Measurements from ENCODE around the gene INHBA. TPM values are rescaled to one million over a fixed set of nuclear protein-coding genes. Genes with fewer than 3 reads are reported as not detected.

INHBA gene
- total RNA-seq, 1 experiment from 2014 or later: 1.7 TPM

GRCh38 chr7:41738806-41739205 is 35.9 kb upstream of the INHBA start:
- H3K18ac ChIP-seq (ENCODE audit: insufficient read length, low read depth, low read length): no peak overlapping the region
- Mint-ChIP-seq H3K9me3 (peaks cover 12 to 18% of the 10 kb centered on the region in 2 experiments), H3K27ac (no peak overlapping the region), H3K27me3 (ENCODE audit: low read depth) (no peaks in the 10 kb centered on the region; the same call in 1 of the 2 replicates), H3K4me1 (peaks cover 12 to 15% of the 10 kb centered on the region in 2 experiments), H3K4me3 (no peak overlapping the region), H3K36me3 (ENCODE audit: insufficient read depth in 1 of 3, low read depth in 3 of 3) (peaks cover 7 to 19% (median 11%) of the 10 kb centered on the region in 3 experiments)
- H3K79me2 ChIP-seq (ENCODE audit: insufficient read depth, low read length): no peaks in the 10 kb centered on the region
- no peak for TF ChIP-seq CTCF (conservative IDR thresholded peaks at IDR 0.05)
- no peak overlapping the region for H2AK5ac ChIP-seq (ENCODE audit: insufficient read length, low read length)
- no peak overlapping the region for H2BK120ac ChIP-seq (ENCODE audit: low read depth, low read length, poor library complexity, severe bottlenecking)
- no peaks in the 10 kb centered on the region for H4K20me1 ChIP-seq (ENCODE audit: control insufficient read depth, insufficient read depth, insufficient read length)
- no peak overlapping the region for H2BK20ac ChIP-seq (ENCODE audit: low read depth, low read length, poor library complexity, severe bottlenecking)
- DNase-seq: no peak
- H3K23me2 ChIP-seq (ENCODE audit: insufficient read length, low read depth, low read length, poor library complexity, severe bottlenecking): no peaks in the 10 kb centered on the region
- H2BK15ac ChIP-seq (ENCODE audit: low read depth, low read length): no peak overlapping the region
- H2BK5ac ChIP-seq (ENCODE audit: insufficient read length, low read length): no peak overlapping the region
- H3K4me2 ChIP-seq (ENCODE audit: insufficient read depth, insufficient read length, low read length): no peak overlapping the region
- H3K9ac ChIP-seq (ENCODE audit: extremely low read depth, insufficient read length, low read length): no peak overlapping the region
- no peak overlapping the region for H4K5ac ChIP-seq (ENCODE audit: insufficient read length, low read depth, low read length)
- no peak overlapping the region for H3K4ac ChIP-seq (ENCODE audit: low read depth, low read length)
- H3T11ph ChIP-seq (ENCODE audit: low read length): no peak overlapping the region
- no peak overlapping the region for H3K23ac ChIP-seq (ENCODE audit: insufficient read length, low read depth, low read length)
- no peak overlapping the region for H3K27ac ChIP-seq (ENCODE audit: insufficient read length, low read depth, low read length)
- H3K56ac ChIP-seq (ENCODE audit: insufficient read length, low read depth, low read length): no peak overlapping the region
- H3K9me3 ChIP-seq (ENCODE audit: control insufficient read depth, low read depth, low read length): peaks cover 8% of the 10 kb centered on the region
- H4K8ac ChIP-seq (replicated peaks; ENCODE audit: insufficient read length, low read depth, low read length): no peak overlapping the region
- H4K91ac ChIP-seq (ENCODE audit: insufficient read length, low read depth, low read length): no peak overlapping the region
- H3K27me3 ChIP-seq (ENCODE audit: insufficient read depth, low read length): no peaks in the 10 kb centered on the region
- no peak overlapping the region for H2AFZ ChIP-seq (ENCODE audit: low read length)
- no peak overlapping the region for H3K14ac ChIP-seq (ENCODE audit: insufficient read depth, low read length)
- WGBS (ENCODE audit: extremely low coverage, insufficient read length, low lambda C conversion rate): no CpG with 5 or more reads among the region's 3 CpGs
- no peaks in the 10 kb centered on the region for H3K79me1 ChIP-seq (ENCODE audit: insufficient read depth, low read depth, low read length, poor library complexity, severe bottlenecking)
- no peak overlapping the region for H2BK12ac ChIP-seq (ENCODE audit: insufficient read length, low read depth, low read length)
- H3K4me1 ChIP-seq (ENCODE audit: insufficient read depth, low read length): peaks cover 5% of the 10 kb centered on the region; the same call in 1 of the 2 replicates
